ENCODE data around the gene TRIP4.
"Not testable (repeated sequence)": the region's sequence is repeated elsewhere in the genome, so short reads cannot be mapped to it uniquely, and the experiment has no call there.

TRIP4 gene

DNA sequence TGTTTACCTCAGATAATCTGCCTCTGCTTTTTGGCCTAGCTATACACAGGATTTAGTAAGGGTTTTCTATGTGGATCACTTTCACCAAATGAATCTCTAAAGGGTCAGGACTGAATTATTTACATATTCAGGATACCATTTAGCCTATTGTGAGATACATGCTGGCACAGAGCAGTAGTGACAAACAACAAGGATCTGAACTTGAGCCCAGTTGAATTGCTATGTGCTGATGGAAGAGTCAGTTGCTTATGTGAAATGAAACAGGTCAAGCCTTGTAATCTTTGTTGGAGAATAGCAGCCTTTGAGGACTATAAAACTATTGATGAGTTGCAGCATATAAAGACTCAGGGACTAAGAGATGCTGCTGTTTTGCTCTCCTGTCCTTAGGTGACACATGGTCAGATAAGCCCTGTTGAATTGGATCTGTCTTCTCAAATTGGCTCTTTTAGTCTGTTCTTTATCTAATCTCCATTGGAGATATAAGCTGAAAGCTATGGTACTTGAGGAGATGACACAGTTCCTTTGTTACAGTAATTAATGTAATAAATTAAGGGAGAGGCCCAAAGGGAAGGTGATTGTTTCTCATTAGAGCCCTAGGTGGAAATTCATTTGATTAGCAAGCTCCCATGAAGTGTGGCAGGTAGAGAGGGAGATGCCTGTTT is 103.1 kb downstream of the TRIP4 start:
- DNase-seq (ENCODE audit: low spot score): no peak

DNA sequence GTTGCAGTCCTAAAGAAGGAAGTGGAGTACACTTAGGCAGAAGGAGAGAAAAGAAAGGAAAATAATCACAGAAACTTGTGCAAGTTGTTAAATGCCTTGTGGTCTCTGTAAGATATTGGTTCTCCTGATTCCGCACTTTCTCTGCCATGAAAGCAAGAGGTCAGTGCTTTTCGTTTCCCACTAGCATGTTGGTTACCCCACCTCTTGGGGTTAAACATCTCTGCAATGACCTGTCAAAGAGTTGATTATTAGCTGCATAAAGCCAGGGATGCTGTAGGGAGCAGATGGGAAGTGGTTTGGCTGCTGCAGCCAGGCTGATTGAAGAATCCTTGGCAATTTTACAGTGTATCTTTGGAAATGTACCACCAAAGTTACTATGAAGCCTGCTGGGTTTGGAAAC is 106.0 kb downstream of the TRIP4 start:
- no peak for DNase-seq (ENCODE audit: low spot score)

DNA sequence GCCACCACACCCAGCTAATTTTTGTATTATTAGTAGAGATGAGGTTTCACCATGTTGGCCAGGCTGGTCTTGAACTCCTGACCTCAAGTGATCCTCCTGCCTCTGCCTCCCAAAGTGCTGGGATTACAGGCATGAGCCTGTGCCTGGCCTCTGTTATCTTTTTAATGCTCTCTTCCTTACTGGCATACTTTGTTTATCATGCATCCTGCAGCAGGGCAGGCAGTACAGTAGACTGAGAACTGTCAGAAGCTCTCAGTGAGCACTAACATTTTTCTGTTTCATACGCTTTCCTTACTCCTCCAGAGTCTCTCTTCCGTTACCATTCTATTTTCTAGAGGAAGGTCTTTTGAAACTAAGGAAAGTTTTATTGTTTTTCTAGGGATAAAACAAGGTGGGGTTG is 108.3 kb downstream of the TRIP4 start:
- DNase-seq (ENCODE audit: low spot score): not testable (repeated sequence)

DNA sequence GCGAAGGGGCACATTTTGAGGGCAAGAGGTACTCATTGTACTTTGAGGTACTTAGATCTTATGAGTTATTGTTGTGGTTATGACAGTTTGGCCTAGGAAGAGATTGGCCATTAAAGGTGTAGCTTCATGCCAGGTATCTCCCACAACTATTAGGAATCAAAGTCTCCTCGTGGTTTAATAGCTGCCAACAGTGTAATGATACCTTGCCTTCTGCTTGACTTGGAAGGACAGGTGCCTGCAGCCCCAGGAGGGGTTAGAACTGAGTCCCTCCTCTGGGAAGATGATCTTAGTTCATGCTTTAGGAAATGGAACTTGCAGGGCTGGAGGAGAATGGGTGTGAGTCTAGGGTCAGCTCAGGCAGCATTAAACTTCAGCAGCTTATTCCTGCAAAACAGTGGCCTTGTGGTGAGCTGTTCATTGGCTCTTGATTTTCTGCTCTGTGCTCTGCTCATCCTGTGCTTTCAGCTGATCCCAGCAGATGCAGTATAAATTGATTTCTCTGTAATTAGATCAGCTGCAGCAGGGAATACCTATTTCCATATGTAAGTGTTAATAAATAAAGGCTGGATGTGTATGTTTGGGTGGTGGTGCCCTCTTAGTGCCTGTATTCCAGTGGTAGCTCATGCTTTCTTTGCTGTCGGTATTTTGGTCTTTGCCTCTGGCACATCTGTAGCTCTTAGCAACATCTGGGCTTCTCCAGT is 113.2 kb downstream of the TRIP4 start:
- no peak for DNase-seq (ENCODE audit: low spot score)

DNA sequence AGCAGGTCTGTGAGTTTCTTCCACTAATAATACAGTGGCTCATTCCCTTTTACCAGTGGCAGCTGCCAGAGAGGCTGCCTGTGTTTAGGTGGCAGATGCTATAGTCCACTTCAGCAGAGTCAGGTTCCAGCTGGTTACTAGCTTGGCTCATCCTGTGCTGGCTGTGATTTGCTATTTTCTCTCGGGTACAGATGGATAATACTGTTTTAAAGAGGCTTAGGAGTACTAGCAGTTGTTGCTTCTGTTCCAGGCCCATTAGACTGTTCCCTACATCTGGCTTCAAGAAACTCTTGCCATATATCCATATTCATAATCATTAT is 113.7 kb downstream of the TRIP4 start:
- DNase-seq (ENCODE audit: low spot score): no peak

DNA sequence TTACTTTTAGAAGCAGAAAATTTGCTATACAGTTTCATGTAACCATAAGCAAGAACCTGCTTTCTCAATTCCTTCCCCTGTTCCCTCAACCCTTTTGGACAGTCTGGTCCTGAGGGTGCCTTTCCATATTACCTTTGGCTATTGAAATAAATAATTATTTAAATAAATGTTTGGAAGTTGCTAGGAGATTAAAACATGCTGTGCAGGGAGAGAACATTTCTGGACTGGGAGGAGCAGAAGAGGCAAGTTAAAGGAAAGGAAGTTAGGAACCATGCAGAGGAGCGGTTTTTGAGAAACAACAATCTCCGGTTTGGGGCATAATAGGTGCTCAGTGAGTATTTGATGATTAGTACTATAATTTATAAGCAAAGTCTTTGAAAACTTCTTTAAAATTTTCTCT is 114.5 kb downstream of the TRIP4 start:
- DNase-seq (ENCODE audit: low spot score): no peak

DNA sequence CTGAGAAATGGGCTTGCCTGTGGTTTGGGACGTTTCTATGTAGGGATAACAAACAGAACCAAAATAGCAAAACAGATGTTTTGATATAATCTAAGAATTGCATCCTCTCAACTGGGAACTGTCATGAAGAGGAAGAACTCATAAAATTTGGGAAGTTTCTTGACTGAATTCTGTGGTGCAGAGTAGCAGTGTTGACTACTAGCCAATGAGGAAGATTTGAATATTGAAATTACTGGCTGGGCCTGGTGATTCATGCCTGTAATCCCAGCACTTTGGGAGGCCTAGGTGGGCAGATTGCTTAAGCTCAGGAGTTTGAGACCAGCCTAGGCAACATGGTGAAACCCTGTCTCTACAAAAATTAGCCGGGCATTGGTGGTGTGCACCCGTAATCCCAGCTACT is 114.9 kb downstream of the TRIP4 start:
- DNase-seq (ENCODE audit: low spot score): no peak

DNA sequence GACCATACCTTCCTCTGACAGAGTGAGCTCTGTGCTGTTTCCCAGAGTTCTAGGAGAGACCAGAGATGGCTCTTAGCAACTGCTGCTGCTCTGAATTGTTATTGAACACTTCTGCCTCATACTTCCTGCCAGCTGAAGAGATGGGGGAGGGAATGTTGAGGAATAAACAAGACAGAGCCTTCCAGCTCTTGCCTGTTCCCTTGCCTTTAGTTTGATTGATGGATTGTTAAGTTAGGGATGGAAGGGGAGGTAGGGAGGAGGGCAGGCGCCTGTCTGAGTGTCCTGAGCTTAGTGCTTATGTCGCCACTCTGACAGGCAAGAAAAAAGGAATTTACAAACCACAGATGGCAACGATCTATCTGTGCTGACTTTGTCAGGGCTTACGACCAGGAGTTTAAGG is 115.6 kb downstream of the TRIP4 start:
- DNase-seq (ENCODE audit: low spot score): no peak

DNA sequence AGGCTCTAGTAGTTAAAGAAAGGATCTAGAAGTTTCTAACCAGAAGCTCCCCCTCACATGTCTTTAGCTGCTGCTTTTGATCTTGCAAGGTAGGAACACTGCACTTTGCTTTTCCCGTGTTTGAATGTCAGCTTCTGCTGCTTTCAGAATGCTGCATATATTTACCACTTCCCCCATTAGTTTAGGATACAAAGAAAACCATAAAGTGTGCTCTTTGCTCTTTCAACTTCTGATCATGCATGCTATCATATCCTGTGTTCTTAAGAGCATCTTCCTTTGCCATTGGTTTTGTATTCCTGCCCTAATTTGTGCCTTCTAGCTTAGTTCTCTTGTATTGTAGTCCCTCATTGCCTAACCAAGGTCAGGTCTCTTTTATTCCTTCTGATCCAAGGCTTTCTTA is 116.0 kb downstream of the TRIP4 start:
- no peak for DNase-seq (ENCODE audit: low spot score)
